ENCODE results near the gene IL1RL2.

IL1RL2 gene

GRCh38 chr2:102159295-102159694 lies 27.5 kb upstream of the IL1RL2 start:
- no peak for DNase-seq

GRCh38 chr2:102166189-102166845 lies 20.5 kb upstream of the IL1RL2 start:
- no peak for DNase-seq

GRCh38 chr2:102168026-102168771 lies 18.6 kb upstream of the IL1RL2 start:
- DNase-seq = no peak

GRCh38 chr2:102171946-102172345 lies 14.9 kb upstream of the IL1RL2 start:
- DNase-seq = no peak

- no peak for DNase-seq
Measured at GRCh38 chr2:102172745-102173144, 14.1 kb upstream of the IL1RL2 start.

GRCh38 chr2:102176172-102176571 lies 10.7 kb upstream of the IL1RL2 start:
- DNase-seq = no peak

- DNase-seq = no peak
Measured at GRCh38 chr2:102177814-102178478, 8.9 kb upstream of the IL1RL2 start.

GRCh38 chr2:102179061-102179460 lies 7.8 kb upstream of the IL1RL2 start:
- no peak for DNase-seq

- DNase-seq = no peak
Measured at GRCh38 chr2:102179788-102180686, 6.8 kb upstream of the IL1RL2 start.

- DNase-seq = no peak
Measured at GRCh38 chr2:102180687-102180999, 6.2 kb upstream of the IL1RL2 start.

- no peak for DNase-seq
Measured at GRCh38 chr2:102181376-102181775, 5.4 kb upstream of the IL1RL2 start.

GRCh38 chr2:102181919-102182635 lies 4.7 kb upstream of the IL1RL2 start:
- DNase-seq = no peak

GRCh38 chr2:102184018-102184417 lies 2.8 kb upstream of the IL1RL2 start:
- no peak for DNase-seq

- DNase-seq = no peak
Measured at GRCh38 chr2:102184568-102184967, 2.3 kb upstream of the IL1RL2 start.

GRCh38 chr2:102185347-102185746 lies 1.5 kb upstream of the IL1RL2 start:
- no peak for DNase-seq

GRCh38 chr2:102187496-102188150 lies 800 bp downstream of the IL1RL2 start:
- DNase-seq = no peak

- DNase-seq = no peak
Measured at GRCh38 chr2:102190430-102191107, 3.7 kb downstream of the IL1RL2 start.

- no peak for DNase-seq
Measured at GRCh38 chr2:102191501-102191900, 4.7 kb downstream of the IL1RL2 start.

GRCh38 chr2:102193074-102193473 lies 6.3 kb downstream of the IL1RL2 start:
- DNase-seq = no peak

- no peak for DNase-seq
Measured at GRCh38 chr2:102194609-102195268, 7.9 kb downstream of the IL1RL2 start.

Measured in GOT3 (cell line).